Ramos (cell line): ENCODE measurements around the gene CNNM1.

Experiments used
- in situ Hi-C: fragments of 300-500 bp; cut with MboI; formaldehyde crosslinking; loops from one replicate; pipeline ENCODE4 v1.14.3; 2022; ENCODE audit warnings: low sequenced_read_pairs; ENCODE audit not compliant: unreplicated experiment

The CNNM1 gene

GRCh38 chr10:99410146-99410545 lies 81.0 kb downstream of the CNNM1 start:
- in situ Hi-C loops: no loop called here

GRCh38 chr10:99410876-99411275 lies 81.7 kb downstream of the CNNM1 start:
- in situ Hi-C loops: no loop called here

DNA sequence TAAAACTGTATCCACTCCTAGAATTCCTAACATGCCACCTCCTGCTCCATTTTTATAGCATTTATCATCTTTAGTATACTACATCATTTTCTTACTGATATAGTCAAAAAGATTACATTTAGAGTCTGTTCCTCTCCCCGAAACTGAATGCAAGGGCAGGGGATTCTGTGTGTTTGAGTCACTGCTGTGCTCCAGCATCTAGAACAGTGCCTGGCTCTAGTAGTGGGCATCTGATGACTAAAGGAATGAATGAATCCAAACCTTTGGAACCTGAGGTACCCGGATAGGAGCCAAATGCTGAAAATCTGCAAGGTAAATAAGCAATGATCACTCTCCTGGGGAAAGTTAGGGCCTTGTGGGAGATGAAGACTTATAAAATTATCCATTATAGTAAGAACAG lies 82.4 kb downstream of the CNNM1 start:
- in situ Hi-C loops: no loop called here

- in situ Hi-C loops: no loop called here
Observed at GRCh38 chr10:99412099-99412498, 82.9 kb downstream of the CNNM1 start.

DNA sequence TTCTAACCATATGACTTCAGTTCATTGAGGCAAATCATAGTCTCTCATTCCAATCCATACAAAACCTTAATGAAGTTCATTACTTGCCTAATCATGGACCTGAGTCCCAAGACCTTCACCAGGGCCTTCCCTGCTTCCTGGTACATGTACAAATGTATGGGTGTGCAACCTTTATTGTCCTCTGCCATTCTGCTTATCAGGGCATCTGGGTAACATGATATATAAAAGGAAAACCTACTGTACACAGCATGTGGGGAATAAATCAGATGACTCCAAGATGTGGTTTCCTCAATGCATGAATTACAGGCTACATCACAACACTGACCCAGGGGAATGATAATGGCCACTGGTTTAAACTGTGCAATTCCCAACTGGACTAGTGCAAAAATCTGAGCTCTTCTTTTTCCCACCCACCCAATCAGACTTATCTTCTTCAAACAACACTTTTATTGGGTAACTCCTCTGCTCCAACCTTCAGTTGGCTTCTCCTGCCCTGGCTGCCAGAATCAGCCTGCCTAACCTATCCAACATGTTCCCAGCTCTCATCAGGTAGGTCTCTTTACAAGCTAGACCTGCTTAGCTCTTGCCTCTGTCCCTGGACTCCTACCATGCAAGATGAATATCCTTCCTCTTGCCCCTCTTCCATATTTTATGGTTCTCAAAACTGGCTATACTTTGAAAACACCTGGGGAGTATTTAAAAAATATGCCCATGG lies 89.9 kb downstream of the CNNM1 start:
- in situ Hi-C loops: no loop called here

GRCh38 chr10:99419688-99420087 lies 90.5 kb downstream of the CNNM1 start:
- in situ Hi-C loops: no loop called here

DNA sequence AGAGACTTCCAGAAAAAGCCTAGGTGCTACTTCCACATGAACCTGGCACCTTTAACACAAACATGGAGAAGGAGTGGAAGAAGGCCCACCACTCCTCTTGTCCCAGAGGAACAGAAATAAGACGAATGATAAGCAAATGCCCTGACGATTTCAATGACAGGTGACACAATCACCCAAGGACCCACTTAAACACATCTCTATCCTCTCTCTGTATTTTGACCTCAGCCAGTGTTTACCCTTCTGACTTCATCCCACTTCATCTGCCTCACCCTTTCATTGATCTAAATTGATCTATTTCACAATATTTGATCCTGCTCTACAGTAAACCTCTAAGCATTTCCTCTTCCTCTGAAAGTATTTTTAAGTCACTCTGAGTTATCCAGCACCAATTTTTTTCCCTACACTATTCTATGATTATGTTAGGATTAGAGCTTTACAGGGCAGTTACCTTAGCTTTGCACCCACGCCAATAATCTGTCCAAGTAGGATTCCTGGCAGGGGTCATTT lies 92.1 kb downstream of the CNNM1 start:
- in situ Hi-C loops: no loop called here

DNA sequence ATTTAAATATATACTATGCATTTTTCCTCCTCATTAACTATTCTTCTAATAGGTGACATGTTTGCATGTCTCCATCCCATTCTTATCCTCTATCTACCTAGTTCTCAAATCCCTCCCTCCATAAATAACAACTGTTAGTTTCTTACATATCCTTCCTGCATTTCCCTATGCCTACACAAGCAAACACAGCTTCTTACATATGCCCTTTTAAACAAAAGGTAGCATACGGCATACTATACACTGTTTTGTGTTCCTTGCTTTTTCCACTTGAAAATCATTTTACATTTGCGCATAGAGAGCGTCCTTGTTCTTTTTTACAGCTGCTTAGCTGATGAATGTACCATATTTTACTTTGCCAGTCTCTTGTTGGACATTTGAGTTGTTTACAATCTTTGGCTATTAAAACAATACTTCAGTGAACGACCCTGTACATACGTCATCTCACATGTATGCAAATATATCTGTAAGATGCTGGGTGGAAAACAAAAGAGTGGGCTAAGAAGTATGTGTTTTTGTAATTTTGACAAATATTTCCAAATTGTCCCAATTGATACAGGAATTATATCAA lies 93.5 kb downstream of the CNNM1 start:
- in situ Hi-C loops: no loop called here

DNA sequence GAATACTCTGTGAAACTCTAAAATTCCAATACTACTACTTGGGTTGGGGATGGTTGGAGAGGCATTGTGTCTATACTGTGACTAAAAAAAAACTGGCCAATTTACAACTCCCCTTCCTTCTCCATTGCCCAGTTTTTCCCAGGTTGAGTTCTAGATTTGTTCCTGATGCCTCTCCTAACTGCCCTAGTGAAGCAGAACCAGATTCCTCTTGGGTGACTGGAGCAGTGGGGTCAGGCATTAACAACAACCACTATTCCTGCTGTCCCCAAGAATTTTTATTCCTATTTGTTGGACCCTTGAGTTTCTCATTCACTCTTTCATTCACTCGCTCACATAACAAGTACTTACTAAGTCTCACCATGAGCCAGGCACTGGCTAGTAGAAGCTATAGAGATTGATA lies 95.5 kb downstream of the CNNM1 start:
- in situ Hi-C loops: no loop called here

GRCh38 chr10:99425204-99425603 lies 96.0 kb downstream of the CNNM1 start:
- in situ Hi-C loops: no loop called here

GRCh38 chr10:99426689-99427088 lies 97.5 kb downstream of the CNNM1 start:
- in situ Hi-C loops: no loop called here

DNA sequence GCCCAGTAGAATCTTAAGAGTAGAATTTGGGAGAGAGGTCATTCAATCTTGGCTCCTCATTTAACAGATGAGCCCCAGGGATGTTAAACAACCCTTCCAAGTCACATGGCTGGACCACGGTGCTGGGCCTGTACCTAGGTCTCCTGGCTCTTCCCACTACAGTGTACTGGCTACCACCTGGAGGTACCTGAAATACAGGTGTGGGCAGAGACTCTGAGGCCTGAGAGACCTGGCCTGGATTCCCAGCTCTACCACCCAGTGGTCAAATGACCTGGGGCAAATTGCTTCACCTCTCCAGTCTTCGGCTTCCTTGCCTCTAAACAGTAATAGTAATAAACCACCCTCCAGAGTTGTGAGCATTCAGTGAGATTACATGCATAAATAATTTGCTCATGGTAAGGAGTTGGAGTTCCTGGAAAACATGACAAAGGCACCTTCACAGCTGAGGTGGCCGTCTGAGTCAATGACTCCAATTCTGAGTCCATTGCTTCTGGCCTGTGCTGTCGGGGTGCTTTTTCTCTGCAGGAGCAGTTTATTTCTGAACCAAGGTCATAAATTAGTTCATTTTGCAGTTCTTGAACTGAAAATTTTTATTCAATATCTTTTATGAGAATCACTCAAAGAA lies 98.5 kb downstream of the CNNM1 start:
- in situ Hi-C loops: no loop called here

DNA sequence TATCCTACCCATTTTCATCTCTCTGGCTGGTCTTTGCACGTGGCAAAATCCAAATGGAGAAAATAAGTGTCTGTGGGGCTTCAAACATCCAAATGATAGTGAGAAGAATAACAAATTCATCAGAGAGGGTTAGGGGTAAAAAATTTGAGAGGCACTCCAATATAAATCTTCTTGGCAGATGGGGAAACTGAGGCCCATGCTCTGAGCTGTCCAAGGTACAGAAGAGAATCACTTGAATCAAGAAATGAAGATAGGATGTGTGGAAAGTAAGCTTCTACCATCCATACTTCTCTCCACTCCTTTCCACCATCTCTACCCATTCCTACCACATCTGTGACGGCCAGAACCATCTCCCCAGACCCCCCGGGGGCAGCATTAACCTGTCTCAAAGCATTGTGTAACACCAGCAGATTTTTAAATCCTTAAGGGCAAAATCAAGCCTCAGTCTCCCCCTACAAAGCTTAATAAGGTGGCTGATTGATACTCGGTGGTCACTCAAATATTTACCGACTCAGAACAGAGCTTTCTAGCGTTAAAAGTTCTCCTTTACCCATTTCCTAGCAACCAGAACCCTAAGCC lies 100.5 kb downstream of the CNNM1 start:
- in situ Hi-C loops: no loop called here

GRCh38 chr10:99430116-99430450 lies 100.9 kb downstream of the CNNM1 start:
- in situ Hi-C loops: no loop called here

- in situ Hi-C loops: no loop called here
Observed at GRCh38 chr10:99430451-99431189, 101.5 kb downstream of the CNNM1 start, which contains the start of gene GOT1. TSS of gene GOT1 (minus strand) at chr10:99430624. CDS start at chr10:99430565, 59 bp downstream.

GRCh38 chr10:99431190-99431760 lies 102.1 kb downstream of the CNNM1 start:
- in situ Hi-C loops: no loop called here

DNA sequence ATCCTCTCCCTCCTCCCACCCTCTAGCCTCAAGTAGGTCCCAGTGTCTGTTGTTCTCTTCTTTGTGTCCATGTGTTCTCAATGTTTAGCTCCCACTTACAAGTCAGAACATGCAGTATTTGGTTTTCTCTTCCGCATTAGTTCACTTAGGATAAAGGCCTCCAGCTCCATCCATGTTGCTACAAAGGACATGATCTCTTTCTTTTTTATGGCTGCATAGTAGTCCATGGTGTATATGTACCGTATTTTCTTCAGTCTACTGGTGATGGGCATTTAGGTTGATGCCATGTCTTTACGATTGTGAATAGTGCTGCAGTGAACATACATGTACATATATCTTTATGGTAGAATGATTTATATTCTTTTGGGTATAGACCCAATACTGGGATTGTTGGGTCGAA lies 102.9 kb downstream of the CNNM1 start:
- in situ Hi-C loops: no loop called here

- in situ Hi-C loops: no loop called here
Observed at GRCh38 chr10:99432881-99433280, 103.7 kb downstream of the CNNM1 start.

- in situ Hi-C loops: no loop called here
Observed at GRCh38 chr10:99433378-99434020, 104.3 kb downstream of the CNNM1 start.
